GM21515 (cell line): ENCODE results near the gene CTSA.
"Not testable (repeated sequence)": the region's sequence is repeated elsewhere in the genome, so short reads cannot be mapped to it uniquely, and the experiment has no call there.

Experiments
- ATAC-seq: cut with Tn5 transposase; IDR thresholded peaks from one replicate; pipeline ENCODE4 v1.9.1; 2021; ENCODE audit not compliant: unreplicated experiment

Gene CTSA

DNA sequence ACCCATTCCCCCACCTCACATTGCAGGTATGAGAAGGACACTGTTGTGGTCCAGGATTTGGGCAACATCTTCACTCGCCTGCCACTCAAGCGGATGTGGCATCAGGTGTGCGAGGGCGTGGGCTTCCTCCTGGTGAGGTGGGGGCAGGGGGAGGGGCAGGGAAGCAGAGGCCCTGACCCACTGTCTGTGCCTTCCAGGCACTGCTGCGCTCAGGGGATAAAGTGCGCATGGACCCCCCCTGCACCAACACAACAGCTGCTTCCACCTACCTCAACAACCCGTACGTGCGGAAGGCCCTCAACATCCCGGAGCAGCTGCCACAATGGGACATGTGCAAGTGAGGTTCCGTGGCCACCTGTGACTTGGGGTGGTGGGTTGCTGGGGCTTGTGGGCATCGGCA lies 3.7 kb downstream of the CTSA start:
- ATAC-seq: no peak

DNA sequence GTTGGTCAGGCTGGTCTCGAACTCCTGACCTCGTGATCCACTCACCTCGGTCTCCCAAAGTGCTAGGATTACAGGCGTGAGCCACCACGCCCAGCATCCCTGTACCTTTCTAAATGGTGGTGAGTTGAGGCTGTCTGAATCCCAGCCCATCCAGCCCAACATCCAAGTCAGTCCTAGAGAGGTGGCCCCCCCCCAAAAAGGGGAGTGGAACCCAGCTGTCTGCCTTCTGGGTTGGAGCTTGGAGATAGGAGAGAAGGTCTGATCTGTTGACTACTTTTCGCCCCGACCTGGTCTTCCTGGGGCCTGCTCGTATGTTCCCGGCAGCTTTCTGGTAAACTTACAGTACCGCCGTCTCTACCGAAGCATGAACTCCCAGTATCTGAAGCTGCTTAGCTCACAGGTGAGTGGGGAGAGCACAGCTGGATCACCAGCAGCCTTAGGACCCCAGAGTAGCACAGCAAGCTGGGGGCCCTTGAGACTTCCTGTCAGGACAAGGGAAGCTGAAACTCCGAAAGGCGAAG lies 5.6 kb downstream of the CTSA start:
- ATAC-seq: no peak

DNA sequence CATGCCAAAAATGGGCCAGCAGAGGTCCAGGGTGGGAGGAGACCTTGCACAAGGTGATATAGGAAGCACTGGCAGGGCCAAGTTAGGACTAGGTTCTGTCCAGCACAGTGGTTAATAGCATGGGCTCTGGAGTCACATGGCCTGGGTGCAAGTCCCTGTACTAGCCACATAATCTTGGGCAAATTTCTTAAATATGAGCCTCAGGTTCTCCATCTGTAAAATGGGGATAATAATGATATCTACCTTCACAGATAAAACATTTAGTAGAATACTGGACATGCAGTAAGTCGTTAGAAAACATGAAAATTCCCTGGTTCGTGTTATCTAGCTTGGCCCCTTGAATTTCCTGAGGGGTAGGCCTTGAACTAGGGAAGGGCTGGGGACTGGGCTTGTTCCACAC lies 6.2 kb downstream of the CTSA start:
- no peak for ATAC-seq

DNA sequence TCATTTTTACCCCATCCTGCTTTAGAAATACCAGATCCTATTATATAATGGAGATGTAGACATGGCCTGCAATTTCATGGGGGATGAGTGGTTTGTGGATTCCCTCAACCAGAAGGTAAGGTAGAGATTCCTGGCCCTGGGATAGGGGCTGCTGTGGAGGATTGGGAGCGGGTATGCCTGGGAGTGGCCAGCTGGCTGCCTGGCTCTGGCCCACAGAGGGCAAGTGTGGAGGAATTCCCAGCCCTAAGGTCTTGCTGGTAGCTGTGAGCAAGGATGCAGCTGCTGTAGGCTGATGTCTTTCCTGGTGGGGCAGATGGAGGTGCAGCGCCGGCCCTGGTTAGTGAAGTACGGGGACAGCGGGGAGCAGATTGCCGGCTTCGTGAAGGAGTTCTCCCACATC lies 6.6 kb downstream of the CTSA start:
- ATAC-seq: no peak

DNA sequence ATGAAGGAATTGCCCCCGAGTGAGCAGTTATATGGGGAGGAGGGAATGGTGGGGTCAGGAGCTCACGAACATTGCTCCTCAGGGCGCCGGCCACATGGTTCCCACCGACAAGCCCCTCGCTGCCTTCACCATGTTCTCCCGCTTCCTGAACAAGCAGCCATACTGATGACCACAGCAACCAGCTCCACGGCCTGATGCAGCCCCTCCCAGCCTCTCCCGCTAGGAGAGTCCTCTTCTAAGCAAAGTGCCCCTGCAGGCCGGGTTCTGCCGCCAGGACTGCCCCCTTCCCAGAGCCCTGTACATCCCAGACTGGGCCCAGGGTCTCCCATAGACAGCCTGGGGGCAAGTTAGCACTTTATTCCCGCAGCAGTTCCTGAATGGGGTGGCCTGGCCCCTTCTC lies 7.2 kb downstream of the CTSA start:
- no peak for ATAC-seq

DNA sequence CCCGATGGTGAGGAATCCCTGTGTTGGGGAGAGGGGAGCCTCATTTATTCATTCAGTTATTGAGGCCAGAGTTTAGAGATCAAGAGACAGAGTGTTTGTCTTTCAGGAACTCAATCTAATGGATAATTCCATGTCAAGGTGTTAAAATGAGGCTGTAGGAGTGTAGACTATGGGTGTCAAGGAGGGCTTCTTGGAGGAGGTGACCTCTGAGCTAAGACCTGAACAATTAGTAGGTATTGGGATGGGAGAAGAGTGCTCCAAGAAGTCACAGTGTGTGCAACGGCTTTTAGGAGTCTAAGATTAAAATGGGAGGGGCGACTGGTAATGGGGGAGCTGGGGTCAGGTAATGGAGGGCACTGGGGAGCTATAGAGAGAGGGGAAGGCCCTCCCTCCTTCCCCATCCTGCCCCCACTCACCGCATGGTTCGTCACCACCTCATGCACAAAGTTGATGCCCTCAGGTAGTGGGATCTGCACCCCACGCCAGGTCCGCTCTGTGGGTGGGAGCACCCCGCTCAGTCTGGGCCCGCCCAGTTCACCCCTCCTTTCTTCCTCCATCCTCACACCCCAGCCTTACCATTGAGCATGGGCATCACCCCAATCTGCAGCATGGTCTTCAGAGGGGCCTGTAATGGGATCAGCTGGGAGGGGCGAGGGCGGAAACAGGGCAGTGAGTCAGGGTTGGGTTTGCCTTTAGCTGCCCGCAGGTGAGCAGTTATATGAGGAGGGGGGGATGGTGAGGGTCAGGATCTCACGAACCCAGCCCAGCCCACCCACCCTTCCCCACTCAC lies 8.1 kb downstream of the CTSA start:
- ATAC-seq: no peak

DNA sequence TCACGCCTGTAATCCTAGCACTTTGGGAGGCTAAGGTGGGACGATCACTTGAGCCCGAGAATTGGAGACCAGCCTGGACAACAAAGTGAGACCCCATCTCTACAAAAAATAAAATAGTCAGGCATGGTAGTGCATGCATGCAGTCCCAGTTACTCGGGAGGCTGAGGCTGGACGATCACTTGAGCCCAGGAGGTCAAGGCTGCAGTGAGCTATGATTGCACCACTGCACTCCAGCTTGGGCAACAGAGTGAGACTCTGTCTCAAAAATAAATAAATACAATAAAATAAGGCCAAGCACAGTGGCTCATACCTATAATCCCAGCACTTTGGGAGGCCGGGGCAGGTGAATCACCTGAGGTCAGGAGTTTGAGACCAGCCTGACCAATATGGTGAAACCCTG lies 10.2 kb downstream of the CTSA start:
- ATAC-seq: not testable (repeated sequence)

DNA sequence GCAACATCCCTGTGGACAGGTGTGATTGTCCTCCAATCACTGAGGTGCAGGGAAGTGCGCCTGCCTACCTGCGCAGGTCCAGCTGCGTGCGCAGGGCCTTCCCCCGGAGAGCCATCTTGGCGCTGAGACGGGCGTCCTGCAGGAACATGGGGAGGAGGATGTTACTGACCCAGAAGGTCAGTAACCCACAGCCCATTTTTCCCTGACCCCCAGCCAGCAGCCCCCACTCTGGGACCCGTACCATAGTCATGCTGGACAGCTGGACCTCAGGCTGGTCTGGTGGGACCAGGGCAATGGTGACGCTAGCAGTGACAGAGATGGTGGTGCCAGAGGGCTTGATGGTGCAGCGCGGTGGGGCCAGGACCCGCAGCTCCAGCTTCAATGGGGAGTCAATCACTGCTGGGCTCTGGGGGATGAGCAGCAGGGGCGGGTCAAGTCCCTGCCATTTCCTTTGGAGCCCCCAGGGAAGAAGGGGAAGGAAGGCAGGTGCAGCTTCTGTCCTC lies 11.1 kb downstream of the CTSA start:
- no peak for ATAC-seq

DNA sequence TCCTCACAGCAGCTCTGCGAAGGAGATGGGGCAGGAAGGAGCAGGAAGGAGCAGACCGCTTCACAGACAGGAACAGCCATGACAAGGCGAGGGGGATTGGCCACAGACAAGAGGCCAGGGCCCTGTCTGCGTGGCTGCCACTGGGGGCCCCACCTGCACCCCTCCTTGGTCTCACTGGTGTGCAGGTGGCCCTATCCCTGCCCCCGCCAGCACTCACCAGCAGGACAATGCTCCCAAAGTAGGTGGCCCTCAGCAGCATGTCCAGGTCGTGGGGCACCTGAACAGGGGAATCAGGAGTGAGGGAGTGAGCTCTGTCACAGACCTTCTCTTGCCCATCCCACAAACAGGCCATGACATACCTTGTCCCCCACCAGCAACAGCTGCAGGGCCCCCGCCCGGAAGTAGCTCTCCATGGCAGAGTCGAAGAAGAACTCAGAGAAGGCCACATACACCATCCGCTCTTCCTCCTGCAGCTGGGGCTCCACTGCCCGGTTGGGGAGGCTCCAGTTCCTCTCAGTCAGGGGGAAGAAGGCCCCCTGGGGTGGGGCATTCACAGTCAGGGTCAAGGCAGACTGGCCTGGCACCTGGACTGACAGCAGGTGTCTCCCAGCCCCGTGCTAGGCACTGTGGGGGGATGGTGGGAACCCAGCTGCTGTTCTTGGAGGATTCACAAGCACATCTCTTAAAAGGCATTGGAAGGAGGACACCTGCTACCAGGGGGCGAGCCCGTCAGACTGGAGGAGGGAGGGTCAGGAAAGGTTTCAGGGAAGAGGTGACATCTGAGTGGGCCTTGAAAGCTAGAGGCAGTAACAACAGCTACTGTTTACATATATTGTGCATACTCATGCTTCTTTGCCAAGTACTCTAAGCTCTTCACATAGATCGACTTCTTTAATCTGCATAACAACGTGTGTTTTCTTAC lies 13.7 kb downstream of the CTSA start:
- no peak for ATAC-seq

DNA sequence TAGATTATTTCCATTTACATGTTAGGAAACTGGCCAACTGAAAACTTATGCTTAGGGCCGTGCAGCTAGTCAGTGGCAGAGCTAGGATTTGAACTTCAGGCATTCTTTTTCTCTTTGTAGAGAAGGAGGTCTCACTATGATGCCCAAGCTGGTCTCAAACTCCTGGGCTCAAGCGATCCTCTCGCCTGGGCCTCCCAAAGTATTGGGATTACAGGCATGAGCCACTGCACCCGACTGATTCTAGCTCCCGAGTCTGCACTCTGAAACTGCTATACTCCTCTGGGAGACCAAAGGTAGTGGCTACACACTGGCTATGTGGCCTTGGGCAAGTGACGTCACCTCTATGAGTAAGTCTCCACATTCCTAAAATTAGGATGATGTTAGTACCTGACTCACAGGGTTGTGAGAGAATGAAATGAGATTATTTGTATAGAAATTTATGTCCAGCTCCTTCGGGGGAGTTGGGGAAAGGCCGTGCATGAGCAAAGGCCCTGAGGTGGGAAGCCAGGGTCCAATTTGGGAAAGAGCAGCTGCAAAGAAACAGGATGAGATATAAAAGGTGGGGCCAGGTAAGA lies 14.5 kb downstream of the CTSA start:
- ATAC-seq: no peak

DNA sequence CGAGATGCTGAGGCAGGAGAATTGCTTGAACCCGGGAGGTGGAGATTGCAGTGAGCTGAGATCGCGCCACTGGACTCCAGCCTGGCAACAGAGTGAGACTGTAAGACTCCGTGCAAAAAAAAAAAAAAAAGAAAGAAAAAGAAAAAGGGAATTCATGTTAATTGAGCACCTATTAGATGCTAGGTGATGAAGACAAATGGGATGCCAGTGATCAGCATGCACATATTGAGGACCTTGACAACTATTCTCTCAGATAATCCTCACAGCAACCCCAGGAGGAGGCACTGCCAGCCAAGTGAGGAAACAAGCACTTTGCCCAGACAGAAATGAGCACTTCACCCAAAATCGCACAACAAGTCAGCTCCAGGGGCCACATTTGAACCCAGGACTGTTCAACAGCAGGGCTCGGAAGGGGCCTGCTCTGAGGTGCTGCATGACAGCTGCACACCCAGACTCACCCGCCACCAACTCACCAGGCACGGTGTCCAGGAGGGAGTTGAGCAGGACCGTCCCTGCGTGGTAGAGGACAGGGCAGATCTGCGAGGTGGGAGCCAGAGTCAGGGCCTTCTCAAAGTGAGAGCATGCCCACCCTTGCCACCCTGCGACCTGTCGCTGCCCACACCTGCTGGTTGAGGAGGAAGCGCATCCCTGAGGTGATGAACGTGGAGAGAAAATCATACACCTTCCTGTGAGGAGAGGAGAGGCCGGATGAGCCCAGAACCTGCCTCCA lies 16.2 kb downstream of the CTSA start:
- ATAC-seq: no peak

DNA sequence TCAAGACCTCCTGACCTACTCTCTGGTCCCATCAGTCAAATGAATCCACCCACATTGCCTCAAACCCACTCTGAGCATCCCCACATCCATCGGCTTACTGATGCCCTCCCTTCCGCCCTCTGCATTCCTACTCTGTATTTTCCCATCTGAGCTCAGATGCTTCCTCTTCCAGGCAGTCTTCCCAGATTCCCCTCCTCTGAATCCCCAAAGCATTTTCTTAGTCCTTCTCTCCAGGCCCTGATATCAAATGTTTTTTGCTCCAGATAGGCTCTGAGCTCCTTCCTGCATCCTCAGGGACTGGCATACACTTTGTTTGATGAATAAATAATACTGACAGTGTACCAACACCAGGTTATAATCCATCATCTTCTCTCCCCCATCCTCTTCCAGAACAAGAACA lies 16.9 kb downstream of the CTSA start:
- no peak for ATAC-seq

DNA sequence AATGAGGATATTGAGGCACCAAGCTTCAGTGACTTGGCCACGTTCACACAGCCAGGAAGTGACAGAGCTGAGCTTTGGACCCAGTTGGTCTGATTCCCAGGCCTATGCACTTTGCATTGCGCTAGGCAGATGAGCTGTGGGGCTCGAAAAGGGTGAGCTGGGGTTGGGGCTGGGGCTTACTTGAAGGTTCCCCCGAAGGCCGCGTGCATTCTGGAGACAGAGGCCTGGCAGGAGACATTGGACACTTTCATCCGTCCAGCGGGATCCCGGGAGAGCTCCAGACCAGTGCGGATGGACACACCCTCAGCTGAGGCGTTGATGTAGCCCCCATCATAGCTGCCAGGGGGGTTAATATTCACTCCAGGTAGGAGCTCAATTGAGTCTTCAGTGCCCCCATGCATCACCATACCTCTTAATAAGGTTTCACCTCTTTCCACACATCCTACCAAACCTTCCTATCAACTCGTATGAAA lies 18.2 kb downstream of the CTSA start:
- no peak for ATAC-seq

DNA sequence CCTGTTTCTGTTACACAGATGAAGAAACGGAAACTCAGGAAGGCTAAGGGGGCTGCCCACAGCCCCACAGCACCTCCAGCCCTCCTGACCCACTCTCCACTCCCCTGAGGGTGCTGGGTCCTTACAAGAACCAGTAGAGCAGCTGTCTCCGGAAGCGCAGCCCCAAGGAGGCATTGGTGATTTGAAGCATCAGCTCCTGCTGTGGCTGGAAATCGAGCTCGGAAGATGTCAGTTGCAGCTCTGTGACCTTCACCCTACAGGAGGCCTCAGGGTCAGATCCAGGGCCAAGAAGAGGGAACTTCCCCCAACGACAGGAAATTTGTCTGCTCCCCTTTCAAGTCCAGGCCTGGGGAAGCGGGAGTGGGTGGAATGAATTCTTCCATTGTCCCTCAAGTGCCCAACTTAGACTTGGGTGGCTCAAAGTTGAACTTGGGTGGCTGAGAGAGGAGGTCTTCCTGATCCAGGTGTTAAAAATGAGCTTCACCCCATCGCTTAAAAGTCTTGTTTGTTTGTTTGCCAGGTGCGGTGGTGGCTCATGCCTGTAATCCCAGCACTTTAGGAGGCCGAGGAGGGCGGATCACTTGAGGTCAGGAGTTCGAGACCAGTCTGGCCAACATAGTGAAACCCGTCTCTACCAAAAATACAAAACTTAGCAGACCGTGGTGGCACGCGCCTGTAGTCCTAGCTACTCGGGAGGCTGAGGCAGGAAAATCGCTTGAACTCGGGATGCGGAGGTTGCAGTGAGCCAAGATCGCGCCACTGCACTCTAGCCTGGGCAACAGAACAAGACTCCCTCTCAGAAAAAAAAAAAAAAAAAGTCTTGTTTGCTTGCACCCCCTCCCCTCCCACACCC lies 18.9 kb downstream of the CTSA start:
- no peak for ATAC-seq

DNA sequence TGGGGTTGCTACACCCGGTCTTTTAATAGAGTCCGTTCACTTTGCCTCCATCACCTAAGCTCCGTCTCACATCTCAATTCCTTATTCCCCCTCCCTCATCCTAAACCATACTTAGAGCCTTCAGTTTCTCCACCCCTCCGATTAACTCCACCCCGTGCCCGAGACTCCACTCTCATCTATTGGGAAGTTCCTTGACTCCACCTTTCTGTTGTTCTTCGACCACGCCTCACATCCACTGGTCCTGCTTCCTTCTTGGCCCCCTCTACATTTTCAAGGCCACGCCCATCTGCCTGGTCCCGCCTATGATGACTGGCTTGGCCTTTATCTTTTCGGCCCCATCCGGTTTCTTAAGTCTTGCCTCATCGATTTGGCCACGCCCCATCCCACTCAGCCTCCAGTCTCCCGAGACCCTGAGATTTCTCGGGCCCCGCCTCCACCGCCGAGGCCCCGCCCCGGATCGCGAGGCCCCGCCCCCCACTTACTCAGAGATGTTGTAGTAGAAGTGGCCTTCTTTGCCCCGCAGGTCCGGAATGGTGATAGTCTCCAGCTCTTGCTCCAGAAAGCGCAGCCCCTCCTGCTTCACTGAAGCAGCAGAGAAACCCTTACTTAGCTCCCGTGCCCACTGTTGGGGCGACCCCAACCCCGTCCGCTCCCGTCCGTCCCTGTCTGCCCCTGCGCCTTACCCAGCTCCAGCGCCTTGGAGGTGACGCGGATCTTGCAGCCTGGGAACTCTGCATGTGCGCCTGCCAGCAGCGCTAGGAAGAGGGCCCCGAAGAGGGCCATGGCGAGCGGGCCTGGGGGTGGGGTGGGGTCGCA lies 19.7 kb downstream of the CTSA start:
- ATAC-seq: peak; percentile 78

DNA sequence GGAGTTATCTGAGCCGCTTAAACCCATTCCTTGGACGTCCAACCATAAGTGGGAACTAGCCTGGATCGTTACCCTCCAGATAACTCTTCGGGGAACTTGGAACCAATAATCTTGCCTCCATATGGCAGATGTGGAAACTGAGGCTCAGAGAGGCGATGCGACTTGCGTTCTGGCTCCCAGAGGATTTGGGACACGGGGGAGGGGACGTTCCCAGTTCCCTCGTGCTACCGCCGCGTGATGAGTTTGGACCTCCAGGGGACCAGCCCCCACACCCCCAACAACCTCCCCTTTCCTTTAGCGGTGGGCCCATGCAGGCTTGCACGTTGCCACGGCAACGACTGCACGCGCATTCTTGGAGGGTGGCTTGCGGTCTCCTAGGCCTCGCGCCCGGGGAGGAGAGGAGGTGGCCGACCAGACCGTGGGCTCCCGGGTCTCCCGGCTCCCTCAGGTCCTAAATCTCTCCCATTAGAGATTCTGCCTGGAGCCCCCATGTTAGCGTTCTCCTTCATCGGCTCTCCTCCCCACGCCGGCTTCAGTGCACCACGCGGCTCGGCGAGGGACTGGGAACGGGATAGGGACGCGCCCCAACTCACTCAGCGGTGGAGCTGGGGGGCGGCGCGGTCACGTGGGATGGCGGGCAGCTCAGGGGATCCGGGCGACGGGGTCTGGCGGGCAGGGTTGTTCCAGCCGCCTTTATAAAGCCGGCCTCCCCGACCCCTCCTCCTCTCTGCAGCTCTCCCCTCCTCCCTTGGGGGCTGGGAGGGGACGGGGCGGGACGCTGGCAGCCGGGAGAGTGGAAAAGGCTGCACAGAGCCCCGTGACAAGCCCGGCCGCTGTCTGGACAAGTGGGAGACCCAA lies 20.6 kb downstream of the CTSA start, which contains the start of gene PLTP:
Gene PLTP, minus strand, starts transcription at position 670 of the 858 bp plus-strand sequence. CDS start 703 bp downstream, outside the sequence.
- ATAC-seq: no peak

DNA sequence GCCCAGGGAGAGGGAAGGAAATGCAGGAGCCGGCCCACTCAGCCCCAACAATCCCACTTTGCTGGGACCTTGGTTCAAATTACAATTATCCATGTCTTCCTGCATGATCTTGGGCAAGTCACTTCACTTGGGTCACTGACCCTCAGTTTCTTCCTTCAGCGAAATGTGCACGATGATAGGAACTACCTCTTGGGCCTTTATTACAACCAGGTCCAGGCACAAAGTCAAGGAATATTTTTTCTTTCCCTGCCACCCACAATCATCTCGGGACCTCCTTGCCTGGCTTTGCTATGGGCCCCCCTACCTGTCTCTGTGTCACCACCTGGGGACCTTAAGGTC lies 21.2 kb downstream of the CTSA start:
- no peak for ATAC-seq

DNA sequence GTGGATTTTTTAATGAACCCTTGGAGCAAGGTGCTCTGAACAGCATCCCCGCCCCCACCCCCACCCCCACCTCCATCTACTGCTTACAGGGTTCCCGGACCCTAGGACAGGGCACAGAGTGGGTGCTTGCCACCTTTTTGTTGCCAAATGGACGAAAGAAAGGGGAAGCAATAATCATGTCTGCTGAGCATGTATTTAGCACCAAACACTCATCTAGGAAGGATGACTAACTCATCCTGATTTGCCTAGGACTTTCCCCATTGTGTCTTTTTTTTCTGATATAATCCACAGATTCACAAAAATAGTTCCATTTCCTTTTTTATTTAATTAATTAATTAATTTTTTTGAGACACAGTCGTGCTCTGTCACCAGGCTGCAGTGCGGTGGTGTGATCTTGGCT lies 22.0 kb downstream of the CTSA start:
- ATAC-seq: no peak
